Measurements from ENCODE around the gene FOXK1. TPM values are rescaled to one million over a fixed set of nuclear protein-coding genes. Genes with fewer than 3 reads are reported as not detected.

Gene FOXK1
- total and polyA plus RNA-seq, 12 donors = 4.8 to 63.1 (median 36.1) TPM

- no peak overlapping the region for H3K4me3 ChIP-seq
- DNase-seq = no peak
- WGBS, 4 donors = 61 to 73% (median 68%) methylated on average over 35 to 39 of the region's 39 CpGs
These were observed 137.7 kb downstream of the FOXK1 start for GRCh38 chr7:4819560-4820404.

GRCh38 chr7:4820405-4820966, 138.4 kb downstream of the FOXK1 start:
- WGBS, 4 donors = 55 to 79% (median 73%) methylated on average over 2 to 19 of the region's 19 CpGs
- intact Hi-C loops (cut with DNase I) = loop anchor here in 1 of 2 donors (5.0 kb wide), 1 partner anchor 257 kb away; no protein-coding TSS in a partner anchor
- no peaks in the 10 kb centered on the region for H3K36me3 ChIP-seq (replicated peaks in 1 of 2)
- H3K27ac ChIP-seq = no peak overlapping the region
- H3K4me1 ChIP-seq (replicated peaks in 1 of 2) = no peaks in the 10 kb centered on the region
- no peak overlapping the region for H3K4me3 ChIP-seq
- DNase-seq = no peak
- no peaks in the 10 kb centered on the region for H3K9me3 ChIP-seq (replicated peaks in 1 of 3)
- H3K27me3 ChIP-seq = no peaks in the 10 kb centered on the region
- TF ChIP-seq POLR2A (IDR thresholded peaks at IDR 0.05) (no peak), CTCF (IDR thresholded peaks at IDR 0.05) (no peak)

More at GRCh38 chr7:4819560-4820404, 137.7 kb downstream of the FOXK1 start:
- Histone ChIP-seq H3K27ac (no peak overlapping the region), H3K36me3 (replicated peaks in 1 of 2) (no peaks in the 10 kb centered on the region), H3K4me1 (replicated peaks in 1 of 2) (no peaks in the 10 kb centered on the region), H3K9me3 (replicated peaks in 1 of 3) (no peaks in the 10 kb centered on the region), H3K27me3 (no peaks in the 10 kb centered on the region)
- intact Hi-C loops (cut with DNase I) = loop anchor here in 1 of 2 donors (5.0 kb wide), 1 partner anchor 258 kb away; no protein-coding TSS in a partner anchor
- TF ChIP-seq POLR2A (IDR thresholded peaks at IDR 0.05) = no peak
- no peak for TF ChIP-seq CTCF (IDR thresholded peaks at IDR 0.05)

Small RNAs within 50 kb of the gene (microRNA-seq; reads per million reads assigned to microRNA genes)
- 0 reads per million in 3 donors for gene MIR4656

Small RNAs within 50 kb of the gene (small RNA-seq; reads per million reads assigned to genes)
- gene MIR4656 (0 reads per million in 2 donors), gene RF00019 (0 reads per million in 2 donors)

Other genes with a start within 250 kb of the FOXK1 start
- 10 to 100 TPM; 22.2 to 68.4 (median 48.2) TPM for gene AP5Z1, start 93.3 kb downstream of the FOXK1 start, total RNA-seq
- gene AP5Z1, start 93.3 kb downstream of the FOXK1 start, polyA plus RNA-seq = 100 to 1,000 TPM in 2 of 3 donors, 1 to 10 TPM in 1; 8.4 to 188 (median 112) TPM
- gene PAPOLB, start 179.7 kb downstream of the FOXK1 start, total RNA-seq = under 1 TPM in 1 of 9 donors, not detected in 8; 0.11 TPM
- gene PAPOLB, start 179.7 kb downstream of the FOXK1 start, polyA plus RNA-seq = under 1 TPM in 2 of 3 donors, not detected in 1; 0.04 to 0.08 TPM
- gene RADIL, start 201.4 kb downstream of the FOXK1 start, total RNA-seq = 1 to 10 TPM in 6 of 9 donors, under 1 TPM in 3; 0.55 to 7.8 (median 1.2) TPM
- 1 to 10 TPM in 2 of 3 donors, under 1 TPM in 1; 0.16 to 5.2 (median 2.8) TPM for gene RADIL, start 201.4 kb downstream of the FOXK1 start, polyA plus RNA-seq

All from adrenal gland (tissue), 12 donors.